Glutamatergic neuron (in vitro differentiated cells): Measurements from ENCODE around the gene EBI3. TPM values are rescaled to one million over a fixed set of nuclear protein-coding genes. Genes with fewer than 3 reads are reported as not detected.
"Not testable (repeated sequence)": the region's sequence is repeated elsewhere in the genome, so short reads cannot be mapped to it uniquely, and the experiment has no call there.

Experiments
- DNase-seq: peaks from one replicate; pipeline ENCODE4 v3.0.0; 2022
- H3K27ac Mint-ChIP-seq: one replicate; pipeline ENCODE4 v1.8.0; 2020; ENCODE audit warnings: mild to moderate bottlenecking, mixed read lengths, inconsistent platforms; ENCODE audit not compliant: unreplicated experiment
- H3K27me3 Mint-ChIP-seq: one replicate; pipeline ENCODE4 v1.8.0; 2020; ENCODE audit warnings: mild to moderate bottlenecking, moderate library complexity, mixed read lengths, inconsistent platforms; ENCODE audit not compliant: unreplicated experiment
- H3K36me3 Mint-ChIP-seq: one replicate; pipeline ENCODE4 v1.8.0; 2020; ENCODE audit warnings: mild to moderate bottlenecking, mixed read lengths, inconsistent platforms; ENCODE audit not compliant: unreplicated experiment
- H3K4me1 Mint-ChIP-seq: one replicate; pipeline ENCODE4 v1.8.0; 2020; ENCODE audit warnings: mild to moderate bottlenecking, low read depth, mixed read lengths, inconsistent platforms; ENCODE audit not compliant: unreplicated experiment
- H3K4me3 Mint-ChIP-seq: one replicate; pipeline ENCODE4 v1.8.0; 2020; ENCODE audit warnings: mild to moderate bottlenecking, mixed read lengths, inconsistent platforms; ENCODE audit not compliant: unreplicated experiment
- H3K9me3 Mint-ChIP-seq: one replicate; pipeline ENCODE4 v1.8.0; 2020; ENCODE audit warnings: mild to moderate bottlenecking, moderate library complexity, mixed read lengths, inconsistent platforms; ENCODE audit not compliant: unreplicated experiment
- CTCF ChIP-seq: fragments of 200-600 bp; sonication (generic); IDR thresholded peaks from one replicate; pipeline ENCODE4 v1.5.0; 2021; ENCODE audit not compliant: partially characterized antibody, unreplicated experiment
- total RNA-seq: library from RNA; stranded (reverse); fragmentation: NEBNext Ultra II Directional; extraction: Animal tissue kit (Norgen Biotek cat#: 25700); gene quantifications from one replicate; pipeline ENCODE4 v1.2.1, GENCODE V29; 2021; ENCODE audit not compliant: unreplicated experiment

The EBI3 gene
- total RNA-seq, 1 donor from 2014 or later, result not detected

GRCh38 chr19:4267101-4267900, 38.0 kb downstream of the EBI3 start:
- no peaks in the 10 kb centered on the region for H3K36me3 Mint-ChIP-seq
- H3K9me3 Mint-ChIP-seq, result peaks cover 3% of the 10 kb centered on the region
- no peaks in the 10 kb centered on the region for H3K4me1 Mint-ChIP-seq
- peak; percentile 76 for DNase-seq
- H3K4me3 Mint-ChIP-seq, result no peak overlapping the region
- TF ChIP-seq CTCF, result peak; percentile 94
- peak overlapping the region; percentile 53 for H3K27ac Mint-ChIP-seq
- H3K27me3 Mint-ChIP-seq, result peaks cover 4% of the 10 kb centered on the region

GRCh38 chr19:4267901-4268815, 38.8 kb downstream of the EBI3 start:
- TF ChIP-seq CTCF, result peak; percentile 33
- Mint-ChIP-seq H3K9me3 (peaks cover 3% of the 10 kb centered on the region), H3K27me3 (peaks cover 4% of the 10 kb centered on the region), H3K36me3 (no peaks in the 10 kb centered on the region), H3K27ac (peak overlapping the region; percentile 48), H3K4me3 (no peak overlapping the region), H3K4me1 (no peaks in the 10 kb centered on the region)
- no peak for DNase-seq

GRCh38 chr19:4268816-4269430, 39.6 kb downstream of the EBI3 start:
- Mint-ChIP-seq H3K27me3 (peaks cover 4% of the 10 kb centered on the region), H3K27ac (no peak overlapping the region), H3K36me3 (no peaks in the 10 kb centered on the region), H3K9me3 (peaks cover 3% of the 10 kb centered on the region), H3K4me3 (no peak overlapping the region), H3K4me1 (no peaks in the 10 kb centered on the region)
- TF ChIP-seq CTCF, result no peak
- no peak for DNase-seq

- H3K27me3 Mint-ChIP-seq, result peaks cover 6% of the 10 kb centered on the region
- no peaks in the 10 kb centered on the region for H3K36me3 Mint-ChIP-seq
- peaks cover 3% of the 10 kb centered on the region for H3K4me1 Mint-ChIP-seq
- H3K4me3 Mint-ChIP-seq, result no peak overlapping the region
- no peak for TF ChIP-seq CTCF
- H3K9me3 Mint-ChIP-seq, result no peaks in the 10 kb centered on the region
- DNase-seq, result peak; percentile 51
- no peak overlapping the region for H3K27ac Mint-ChIP-seq
These were observed 43.6 kb downstream of the EBI3 start for GRCh38 chr19:4272894-4273293.

- not testable (repeated sequence) for DNase-seq, H3K9me3 Mint-ChIP-seq, H3K27me3 Mint-ChIP-seq, H3K4me3 Mint-ChIP-seq, H3K36me3 Mint-ChIP-seq, H3K27ac Mint-ChIP-seq, H3K4me1 Mint-ChIP-seq
These were observed 45.0 kb downstream of the EBI3 start for GRCh38 chr19:4274321-4274686.
